Inflammatory macrophage treated with lipopolysaccharide for 1 hour (primary cell): Measurements from ENCODE around the gene CMC1.
"Not testable (repeated sequence)": the region's sequence is repeated elsewhere in the genome, so short reads cannot be mapped to it uniquely, and the experiment has no call there.

Experiments
- DNase-seq, 2 donors: peaks; one replicate each; pipeline ENCODE4 v3.0.0-alpha.2; 2020 to 2022

CMC1 gene

GRCh38 chr3:28247286-28247685, 5.9 kb downstream of the CMC1 start:
- DNase-seq = no peak

- peak in 1 of 2 donors; percentile 20 for DNase-seq
Observed at GRCh38 chr3:28250999-28251398, 9.6 kb downstream of the CMC1 start.

- DNase-seq = peak; percentile 57 to 64
Observed at GRCh38 chr3:28252001-28252431, 10.6 kb downstream of the CMC1 start.

DNA sequence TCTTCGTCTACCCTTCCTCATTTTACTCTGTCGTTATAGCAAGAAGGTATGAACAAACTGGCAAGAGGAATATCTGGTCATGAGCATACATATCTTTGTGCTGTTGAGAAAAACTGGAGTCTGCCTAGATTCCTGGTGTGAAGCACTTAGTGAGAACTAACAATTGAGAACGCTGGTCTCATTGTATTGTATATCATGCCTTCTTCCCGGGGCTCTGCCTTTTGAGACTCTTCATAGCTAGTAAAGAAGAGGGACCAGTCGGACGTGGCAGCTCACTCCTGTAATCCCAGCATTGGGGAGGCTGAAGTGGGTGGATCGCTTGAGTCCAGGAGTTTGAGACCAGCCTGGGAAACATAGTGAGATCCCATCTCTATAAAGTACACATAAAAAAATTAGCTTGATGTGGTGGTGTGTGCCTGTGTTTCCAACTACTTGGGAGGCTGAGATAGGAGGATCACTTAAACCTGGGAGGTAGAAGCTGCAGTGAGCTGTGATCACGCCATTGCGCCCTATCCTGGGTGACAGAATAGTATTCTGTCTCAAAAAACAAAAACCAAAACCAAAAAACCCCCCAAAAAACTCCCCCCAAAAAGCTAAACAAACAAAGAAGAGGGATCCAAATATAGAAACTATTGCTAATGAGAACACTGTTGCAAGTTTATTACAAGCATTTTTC, 11.8 kb downstream of the CMC1 start:
- no peak for DNase-seq

DNA sequence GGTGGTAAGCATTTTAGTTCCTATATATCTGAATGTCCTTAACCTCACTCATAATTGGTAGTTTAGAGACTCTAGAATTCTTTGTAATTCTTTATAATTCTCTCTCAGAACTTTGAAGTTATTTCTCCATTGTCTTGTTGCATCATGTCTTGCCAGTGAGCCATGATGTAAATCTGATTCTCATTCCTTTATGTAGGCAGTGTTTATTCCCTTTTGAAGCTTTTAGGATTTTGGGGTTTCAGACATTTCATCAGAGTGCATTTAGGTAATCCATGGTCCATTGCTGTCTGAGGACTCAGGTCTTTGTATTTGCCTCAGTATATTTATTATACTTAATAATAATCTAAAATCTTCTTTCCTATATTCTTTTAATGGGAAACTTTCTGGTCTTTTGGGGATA, 20.6 kb downstream of the CMC1 start:
- peak; percentile 55 to 71 for DNase-seq

GRCh38 chr3:28265641-28266040, 24.2 kb downstream of the CMC1 start:
- no peak for DNase-seq

DNA sequence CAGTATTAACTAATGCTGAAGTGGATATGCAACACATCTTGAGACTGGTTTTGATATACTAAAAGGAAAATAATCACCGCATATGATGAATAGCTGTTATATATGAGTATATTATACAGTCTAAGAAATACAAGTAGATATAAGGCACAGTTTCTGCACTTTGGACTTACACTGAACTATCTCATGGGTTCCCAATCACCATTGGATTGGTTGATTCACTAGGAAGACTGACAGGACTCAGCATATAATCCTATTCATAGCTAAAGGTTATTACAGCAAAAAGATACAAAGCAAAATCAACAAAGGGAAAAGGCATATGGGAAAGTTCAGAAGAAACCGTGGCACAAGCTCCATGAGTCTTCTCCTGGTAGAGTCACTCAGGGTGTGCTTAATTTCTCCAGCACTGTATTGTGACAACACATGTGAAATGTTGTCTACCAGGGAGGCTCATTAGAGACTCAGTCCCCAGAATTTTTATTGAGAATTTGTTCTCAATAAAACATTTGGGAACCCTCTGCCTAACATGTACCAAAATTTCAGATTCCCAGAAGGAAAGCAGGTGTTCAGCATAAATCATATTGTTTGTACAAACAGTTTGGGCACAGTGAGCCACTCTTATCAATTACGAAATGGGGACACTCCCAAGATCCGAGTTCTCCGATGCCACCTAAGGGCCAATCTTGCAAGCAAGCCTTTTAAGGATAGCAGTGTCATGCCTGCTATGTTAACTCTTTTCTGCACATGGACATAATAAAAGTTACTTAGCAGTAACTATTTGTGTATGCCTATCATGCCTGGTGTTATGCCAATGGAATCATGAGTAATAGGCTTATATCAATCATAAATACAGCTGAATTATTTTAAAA, 26.8 kb downstream of the CMC1 start:
- DNase-seq = peak in 1 of 2 donors; percentile 18

GRCh38 chr3:28268989-28269388, 27.6 kb downstream of the CMC1 start:
- no peak for DNase-seq

DNA sequence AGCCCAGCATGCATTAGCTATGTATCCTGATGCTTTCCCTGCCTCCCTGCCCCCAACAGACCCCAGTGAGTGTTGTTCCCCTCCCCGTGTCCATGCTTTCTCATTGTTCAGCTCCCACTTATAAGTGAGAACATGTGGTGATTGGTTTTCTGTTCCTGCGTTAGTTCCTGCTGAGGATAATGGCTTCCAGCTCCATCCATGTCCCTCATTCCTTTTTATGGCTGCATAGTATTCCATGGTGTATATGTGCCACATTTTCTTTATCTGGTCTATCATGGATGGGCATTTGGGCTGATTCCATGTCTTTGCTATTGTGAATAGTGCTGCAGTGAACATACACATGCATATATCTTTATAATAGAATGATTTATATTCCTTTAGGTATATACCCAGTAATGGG, 28.5 kb downstream of the CMC1 start:
- not testable (repeated sequence) for DNase-seq

DNA sequence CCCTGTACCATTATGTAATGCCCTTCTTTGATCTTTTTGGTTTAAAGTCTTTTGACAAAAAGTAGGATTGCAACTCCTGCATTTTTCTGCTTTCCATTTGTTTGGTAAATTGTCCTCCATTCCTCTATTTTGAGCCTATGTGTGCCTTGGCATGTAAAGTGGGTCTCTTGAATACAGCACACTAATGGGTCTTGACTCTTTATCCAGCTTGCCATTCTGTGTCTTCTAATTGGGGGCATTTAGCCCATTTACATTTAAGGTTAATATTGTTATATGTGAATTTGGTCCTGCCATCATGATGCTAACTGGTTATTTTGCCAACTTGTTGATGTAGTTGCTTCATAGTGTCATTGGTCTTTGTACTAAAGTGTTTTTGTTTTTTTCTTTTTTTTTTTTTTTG, 32.4 kb downstream of the CMC1 start:
- DNase-seq = no peak

DNA sequence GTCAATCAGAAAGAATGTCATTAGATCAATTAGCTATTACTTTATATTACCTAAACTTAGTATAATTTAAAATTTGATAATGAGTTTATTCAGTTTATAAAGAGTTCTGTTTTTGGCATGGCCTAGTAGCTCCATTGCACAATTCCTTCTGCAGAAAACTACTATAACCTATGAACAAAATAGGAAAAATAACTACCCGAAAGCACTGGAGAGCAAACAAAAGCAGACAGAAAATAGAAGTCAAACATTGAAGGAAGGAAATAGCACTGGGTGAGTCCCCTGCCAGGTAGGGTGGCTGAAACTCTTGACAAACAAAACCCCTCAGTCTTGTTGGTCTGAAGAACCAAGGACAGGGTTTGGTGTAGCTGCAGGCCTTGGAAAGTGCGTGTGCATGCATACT, 37.5 kb downstream of the CMC1 start:
- no peak for DNase-seq

GRCh38 chr3:28279770-28280169, 38.4 kb downstream of the CMC1 start:
- no peak for DNase-seq

- DNase-seq = no peak
Observed at GRCh38 chr3:28280781-28281180, 39.4 kb downstream of the CMC1 start.

GRCh38 chr3:28286595-28286994, 45.2 kb downstream of the CMC1 start:
- DNase-seq = peak; percentile 57 to 66

- DNase-seq = no peak
Observed at GRCh38 chr3:28287046-28287445, 45.6 kb downstream of the CMC1 start.

- no peak for DNase-seq
Observed at GRCh38 chr3:28290863-28291300, 49.5 kb downstream of the CMC1 start.

- no peak for DNase-seq
Observed at GRCh38 chr3:28291577-28291976, 50.2 kb downstream of the CMC1 start.

GRCh38 chr3:28292622-28293021, 51.2 kb downstream of the CMC1 start:
- DNase-seq = no peak

DNA sequence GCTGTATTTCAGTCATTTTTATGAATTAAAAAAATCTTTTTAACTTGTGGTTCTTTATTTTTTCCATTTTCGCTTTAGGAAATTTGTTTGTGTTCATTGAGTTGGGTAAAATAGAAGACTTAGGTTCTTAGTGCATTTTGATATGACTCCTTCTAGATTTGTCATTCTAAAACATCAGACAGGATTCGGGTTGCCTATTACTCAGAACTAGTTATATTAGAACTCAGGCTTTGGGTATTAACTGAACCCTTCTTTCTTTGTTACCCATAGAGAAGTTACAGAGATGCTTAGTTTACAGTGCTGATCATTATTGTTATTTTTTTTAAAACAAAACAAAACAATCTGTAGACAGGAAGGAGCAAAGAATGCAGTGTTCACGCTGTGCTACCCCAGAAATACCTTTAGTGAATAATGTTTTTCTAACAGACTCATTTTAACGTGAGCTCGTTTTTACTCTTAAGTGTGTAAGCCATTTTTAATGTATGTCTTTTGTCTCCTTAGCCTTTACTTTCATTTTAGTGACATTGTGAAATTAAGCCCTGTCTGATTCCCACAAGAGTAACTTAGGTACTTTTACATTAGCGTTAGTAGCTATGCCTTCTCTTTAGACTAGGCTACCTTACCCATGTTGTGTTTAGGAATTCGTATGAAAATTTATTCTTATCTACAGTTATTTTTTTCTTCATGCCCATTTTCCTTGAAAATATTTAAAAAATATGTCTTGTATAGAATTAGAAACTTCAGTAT, 53.4 kb downstream of the CMC1 start:
- DNase-seq = no peak

DNA sequence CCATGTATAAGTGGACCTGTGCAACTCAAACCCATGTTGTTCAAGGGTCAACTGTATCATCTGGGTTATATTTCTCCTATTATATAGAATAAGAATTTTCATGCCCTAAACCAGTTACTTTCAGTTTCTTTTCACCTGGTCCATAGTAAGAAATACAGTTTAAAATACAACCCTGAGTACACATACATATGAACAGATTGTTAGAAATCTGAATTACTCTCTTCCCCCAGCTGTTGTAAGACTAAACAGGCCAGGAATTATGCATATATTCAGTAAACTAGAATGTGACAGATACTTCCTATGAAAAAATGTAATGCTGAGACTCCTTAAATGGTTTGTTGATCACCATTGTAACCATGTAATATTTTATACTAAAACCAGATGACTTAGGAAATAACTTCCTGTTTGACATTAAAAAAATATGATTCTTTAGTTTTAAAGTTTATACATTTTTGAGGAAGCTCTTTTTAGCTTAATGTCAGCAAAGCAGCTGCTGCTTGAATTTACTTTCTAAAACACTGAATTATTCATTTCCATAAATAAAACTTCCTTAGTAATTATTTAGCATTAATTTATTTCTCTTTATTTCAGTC, 54.6 kb downstream of the CMC1 start:
- peak; percentile 3 to 13 for DNase-seq

DNA sequence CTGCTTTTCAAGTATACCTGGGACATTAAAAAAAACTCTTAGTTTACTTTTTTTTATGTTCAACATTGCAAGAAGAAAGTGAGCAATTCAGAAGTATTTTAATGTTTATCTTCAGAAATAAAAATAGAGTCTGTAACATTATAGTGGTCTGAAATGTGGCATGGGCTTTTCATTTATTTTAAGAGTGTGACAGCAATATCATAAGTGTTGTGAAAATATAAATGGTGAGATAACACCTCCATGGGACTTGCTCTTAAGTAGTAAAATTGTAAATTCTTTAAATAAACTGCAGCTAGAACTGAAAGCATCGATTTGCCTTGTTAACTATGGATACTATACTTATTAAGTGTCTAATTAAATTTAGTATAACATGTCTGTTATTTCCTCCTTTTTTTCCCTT, 58.3 kb downstream of the CMC1 start:
- no peak for DNase-seq

DNA sequence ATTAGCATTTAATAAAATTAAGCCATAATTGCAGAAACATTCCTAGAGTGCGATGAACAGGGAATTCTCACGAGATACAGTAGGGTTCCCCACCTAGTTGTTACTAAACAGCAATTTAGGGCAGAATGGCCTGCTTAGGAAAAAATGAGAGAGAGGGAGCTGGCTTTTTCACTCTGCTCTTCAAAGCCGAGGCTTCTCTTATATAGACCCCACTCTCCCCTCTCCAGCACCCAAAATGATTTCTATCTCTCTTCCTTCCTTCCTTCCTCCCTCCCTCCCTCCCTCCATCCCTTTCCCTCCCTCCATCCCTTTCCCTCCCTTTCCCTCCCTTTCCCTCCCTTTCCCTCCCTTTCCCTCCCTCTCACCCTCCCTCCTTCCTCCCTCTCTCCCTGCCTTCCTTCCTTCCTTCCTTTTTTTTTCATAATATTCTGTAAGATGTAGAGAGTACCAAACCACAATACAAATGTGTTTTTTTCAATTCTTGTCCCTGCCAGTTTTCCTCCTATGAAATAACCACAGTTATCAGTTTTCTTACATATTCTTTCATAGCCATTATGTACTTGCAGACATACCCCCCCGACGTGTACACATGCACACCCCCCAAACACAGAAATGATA, 59.0 kb downstream of the CMC1 start:
- no peak for DNase-seq

GRCh38 chr3:28301688-28302087, 60.3 kb downstream of the CMC1 start:
- no peak for DNase-seq
